Nephron progenitor cell (in vitro differentiated cells): ENCODE data around the gene BABAM2.

Experiments
- DNase-seq: peaks from one replicate; pipeline ENCODE4 v3.0.0; 2021
- H3K27ac Mint-ChIP-seq: 2 replicates; pipeline ENCODE4 v1.8.0; 2021; ENCODE audit warnings: mild to moderate bottlenecking, moderate library complexity, mixed read lengths
- H3K27me3 Mint-ChIP-seq: 2 replicates; pipeline ENCODE4 v1.8.0; 2021; ENCODE audit warnings: mild to moderate bottlenecking, low read depth, mixed read lengths; ENCODE audit not compliant: poor library complexity
- H3K36me3 Mint-ChIP-seq: 2 replicates; pipeline ENCODE4 v1.8.0; 2021; ENCODE audit warnings: low read depth, mixed read lengths
- H3K4me1 Mint-ChIP-seq: 2 replicates; pipeline ENCODE4 v1.8.0; 2021; ENCODE audit warnings: mixed read lengths
- H3K4me3 Mint-ChIP-seq: 2 replicates; pipeline ENCODE4 v1.8.0; 2021; ENCODE audit warnings: mild to moderate bottlenecking, moderate library complexity, mixed read lengths
- H3K9me3 Mint-ChIP-seq: 2 replicates; pipeline ENCODE4 v1.8.0; 2021; ENCODE audit warnings: mild to moderate bottlenecking, moderate library complexity, mixed read lengths
- TF ChIP-seq, protein P1 (sequence below): fragments of 200-600 bp; sonication (generic); IDR thresholded peaks from 2 replicates; pipeline ENCODE4 v1.5.0; 2021; ENCODE audit warnings: antibody characterized with exemption

The BABAM2 gene

DNA sequence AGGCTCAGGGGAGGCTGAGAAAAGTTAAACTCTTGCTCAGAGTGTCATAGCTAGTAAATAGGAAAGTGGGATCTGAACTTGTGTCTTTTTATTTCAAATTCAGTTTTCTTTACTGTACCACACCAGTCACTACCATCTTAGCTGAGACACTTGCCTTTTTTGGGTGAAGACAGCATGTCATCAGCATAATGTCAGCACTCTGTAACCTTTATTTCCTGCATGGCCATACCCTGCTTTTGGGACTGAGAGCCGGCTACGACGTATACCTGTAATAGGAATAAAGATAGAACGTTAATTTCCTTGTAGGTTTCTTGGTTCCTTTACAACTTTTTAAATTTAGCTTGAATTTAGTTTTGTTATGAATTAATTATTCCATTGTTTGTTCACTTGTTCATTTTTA, 202.8 kb downstream of the BABAM2 start:
- DNase-seq = no peak
- Mint-ChIP-seq H3K4me1 (no peaks in the 10 kb centered on the region), H3K27me3 (no peaks in the 10 kb centered on the region), H3K4me3 (no peak overlapping the region), H3K27ac (no peak overlapping the region), H3K9me3 (no peaks in the 10 kb centered on the region), H3K36me3 (no peaks in the 10 kb centered on the region)
- TF ChIP-seq, protein P1, sequence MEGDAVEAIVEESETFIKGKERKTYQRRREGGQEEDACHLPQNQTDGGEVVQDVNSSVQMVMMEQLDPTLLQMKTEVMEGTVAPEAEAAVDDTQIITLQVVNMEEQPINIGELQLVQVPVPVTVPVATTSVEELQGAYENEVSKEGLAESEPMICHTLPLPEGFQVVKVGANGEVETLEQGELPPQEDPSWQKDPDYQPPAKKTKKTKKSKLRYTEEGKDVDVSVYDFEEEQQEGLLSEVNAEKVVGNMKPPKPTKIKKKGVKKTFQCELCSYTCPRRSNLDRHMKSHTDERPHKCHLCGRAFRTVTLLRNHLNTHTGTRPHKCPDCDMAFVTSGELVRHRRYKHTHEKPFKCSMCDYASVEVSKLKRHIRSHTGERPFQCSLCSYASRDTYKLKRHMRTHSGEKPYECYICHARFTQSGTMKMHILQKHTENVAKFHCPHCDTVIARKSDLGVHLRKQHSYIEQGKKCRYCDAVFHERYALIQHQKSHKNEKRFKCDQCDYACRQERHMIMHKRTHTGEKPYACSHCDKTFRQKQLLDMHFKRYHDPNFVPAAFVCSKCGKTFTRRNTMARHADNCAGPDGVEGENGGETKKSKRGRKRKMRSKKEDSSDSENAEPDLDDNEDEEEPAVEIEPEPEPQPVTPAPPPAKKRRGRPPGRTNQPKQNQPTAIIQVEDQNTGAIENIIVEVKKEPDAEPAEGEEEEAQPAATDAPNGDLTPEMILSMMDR = no peak

DNA sequence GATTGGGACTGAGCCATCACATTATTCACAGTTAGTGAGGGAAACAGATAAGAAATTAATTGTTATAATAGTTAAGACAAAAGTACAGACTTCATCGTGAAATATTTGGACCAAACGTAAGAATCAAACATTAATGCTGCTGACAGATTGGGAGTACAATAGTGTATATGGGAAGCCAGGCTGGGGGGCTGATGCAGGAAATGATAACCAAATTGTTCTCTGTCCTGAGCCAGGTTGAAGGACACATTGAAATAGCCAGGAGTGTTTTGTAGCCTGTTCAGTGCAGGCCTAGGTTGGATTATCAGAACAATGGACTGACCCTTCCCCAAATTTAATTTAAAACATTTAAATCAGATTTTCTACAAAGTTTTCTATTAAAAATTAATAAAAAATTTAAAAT, 203.2 kb downstream of the BABAM2 start:
- H3K36me3 Mint-ChIP-seq = no peaks in the 10 kb centered on the region
- no peak overlapping the region for H3K4me3 Mint-ChIP-seq
- no peaks in the 10 kb centered on the region for H3K27me3 Mint-ChIP-seq
- DNase-seq = no peak
- H3K9me3 Mint-ChIP-seq = no peaks in the 10 kb centered on the region
- TF ChIP-seq, protein P1 = no peak
- no peaks in the 10 kb centered on the region for H3K4me1 Mint-ChIP-seq
- no peak overlapping the region for H3K27ac Mint-ChIP-seq

DNA sequence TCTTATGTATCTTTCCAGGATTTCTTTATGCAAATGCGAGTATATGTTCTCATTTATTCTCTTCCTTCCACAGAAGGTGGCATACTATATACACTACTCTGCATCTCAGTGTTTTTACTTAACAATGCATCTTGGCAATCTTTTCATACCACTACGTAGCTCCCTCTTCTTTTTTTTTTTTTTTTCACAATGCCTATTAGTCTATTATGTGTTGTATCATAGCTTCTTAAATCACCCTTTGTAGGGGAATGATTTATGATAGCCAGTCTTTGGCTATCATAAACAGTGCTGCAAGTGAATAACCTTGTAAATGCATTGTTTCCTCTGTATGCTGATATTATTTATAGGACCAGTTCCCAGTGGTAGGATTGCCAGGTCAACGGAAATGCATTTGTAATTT, 204.2 kb downstream of the BABAM2 start:
- H3K27ac Mint-ChIP-seq = no peak overlapping the region
- no peaks in the 10 kb centered on the region for H3K4me1 Mint-ChIP-seq
- no peaks in the 10 kb centered on the region for H3K36me3 Mint-ChIP-seq
- H3K9me3 Mint-ChIP-seq = no peaks in the 10 kb centered on the region
- DNase-seq = no peak
- no peaks in the 10 kb centered on the region for H3K27me3 Mint-ChIP-seq
- TF ChIP-seq, protein P1 = no peak
- no peak overlapping the region for H3K4me3 Mint-ChIP-seq

DNA sequence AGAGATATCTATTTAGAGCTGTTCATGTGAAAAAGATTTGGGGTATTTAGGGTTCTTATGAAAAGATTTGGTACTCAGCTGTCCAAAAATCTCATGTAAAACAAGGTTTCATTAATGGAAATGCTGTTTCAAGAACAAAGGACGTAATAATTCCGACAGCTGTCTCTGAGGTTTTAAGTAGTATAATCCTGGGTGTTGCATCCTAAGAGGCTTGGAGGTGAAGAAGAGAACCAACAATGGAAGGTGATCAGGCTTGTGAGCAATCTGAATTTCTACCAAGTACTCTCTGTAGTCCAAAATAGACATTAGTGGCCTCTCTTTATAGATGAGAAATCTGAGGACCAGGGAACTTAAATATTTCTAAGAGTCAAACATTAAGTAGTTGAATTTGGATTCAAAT, 205.1 kb downstream of the BABAM2 start:
- Mint-ChIP-seq H3K4me3 (no peak overlapping the region), H3K27ac (no peak overlapping the region), H3K9me3 (no peaks in the 10 kb centered on the region), H3K27me3 (no peaks in the 10 kb centered on the region), H3K4me1 (no peaks in the 10 kb centered on the region), H3K36me3 (no peaks in the 10 kb centered on the region)
- TF ChIP-seq, protein P1 = no peak
- no peak for DNase-seq

DNA sequence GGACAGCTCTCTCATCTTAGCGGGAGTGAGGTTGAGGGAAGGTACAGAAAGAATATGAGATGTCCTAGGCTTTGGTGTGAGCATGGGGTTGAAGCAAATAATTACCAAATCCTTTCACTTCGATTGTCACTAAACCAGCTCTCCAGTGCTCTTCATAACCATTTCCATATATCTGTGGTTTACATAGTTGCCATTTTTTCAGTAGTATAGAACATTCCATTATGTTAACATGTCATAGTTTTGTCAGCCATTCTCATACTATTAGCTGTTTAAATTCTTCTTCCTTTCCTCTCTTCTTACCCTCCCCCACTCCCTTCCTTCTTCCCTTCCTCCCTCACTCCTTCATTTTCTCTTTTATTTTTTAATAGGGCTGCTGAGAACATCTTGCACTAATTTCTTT, 205.9 kb downstream of the BABAM2 start:
- Mint-ChIP-seq H3K4me3 (no peak overlapping the region), H3K27me3 (no peaks in the 10 kb centered on the region), H3K36me3 (no peaks in the 10 kb centered on the region), H3K9me3 (no peaks in the 10 kb centered on the region), H3K4me1 (no peaks in the 10 kb centered on the region), H3K27ac (no peak overlapping the region)
- TF ChIP-seq, protein P1 = no peak
- DNase-seq = no peak

DNA sequence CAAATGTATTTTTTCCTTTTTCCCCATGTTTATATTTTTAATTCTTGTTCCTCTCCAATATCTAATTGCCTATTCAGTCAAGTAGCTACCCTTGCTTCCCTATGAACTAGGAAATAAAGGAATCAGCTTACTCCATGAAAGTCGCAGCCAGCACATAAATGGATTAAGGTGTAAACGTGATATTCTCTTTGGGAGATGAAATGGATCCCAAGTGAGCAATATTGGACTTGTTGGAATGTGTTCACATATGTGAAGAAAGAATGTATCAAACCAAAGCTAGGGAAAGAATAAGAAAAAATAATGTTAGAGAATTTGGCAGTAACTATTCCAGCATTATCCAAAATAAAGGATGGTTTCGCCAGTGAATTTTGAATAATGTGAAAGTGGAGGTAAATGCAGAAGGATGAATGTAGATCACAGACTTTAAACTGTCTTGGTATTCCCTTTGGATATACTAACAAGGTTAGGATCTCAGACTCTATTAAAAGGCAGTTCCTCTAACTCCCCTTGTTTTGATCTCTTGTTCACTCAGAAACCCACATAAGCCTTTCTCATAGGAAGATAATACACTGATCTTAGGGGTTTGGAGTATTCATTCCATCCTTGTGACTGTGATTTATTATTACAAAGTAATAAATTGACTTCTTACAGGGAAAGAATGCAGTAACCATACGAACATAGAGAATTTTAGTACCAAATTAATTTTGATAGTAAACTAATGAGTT, 208.1 kb downstream of the BABAM2 start:
- H3K4me1 Mint-ChIP-seq = no peaks in the 10 kb centered on the region
- DNase-seq = no peak
- TF ChIP-seq, protein P1 = no peak
- no peak overlapping the region for H3K4me3 Mint-ChIP-seq
- H3K27me3 Mint-ChIP-seq = no peaks in the 10 kb centered on the region
- no peaks in the 10 kb centered on the region for H3K36me3 Mint-ChIP-seq
- no peaks in the 10 kb centered on the region for H3K9me3 Mint-ChIP-seq
- no peak overlapping the region for H3K27ac Mint-ChIP-seq
